Muscle layer of duodenum (tissue), 2 donors: ENCODE results near the gene DRD5.

Experiments
- H3K27ac ChIP-seq: one replicate; pipeline ENCODE4 v1.7.0; 2013; ENCODE audit warnings: mild to moderate bottlenecking, low read length
- H3K27me3 ChIP-seq: one replicate; pipeline ENCODE4 v1.7.0; 2013; ENCODE audit warnings: low read depth, mild to moderate bottlenecking, control low read depth, low read length
- H3K36me3 ChIP-seq, 2 donors: one replicate each; pipeline ENCODE4 v1.7.0; 2013; ENCODE audit warnings: low read length in 2 of 2, control low read depth in 1 of 2, mild to moderate bottlenecking in 1 of 2; ENCODE audit not compliant: insufficient read depth in 2 of 2, control insufficient read depth in 1 of 2
- H3K4me1 ChIP-seq, 2 donors: one replicate each; pipeline ENCODE4 v1.7.0; 2013; ENCODE audit warnings: low read length in 2 of 2, mild to moderate bottlenecking in 2 of 2, control low read depth in 1 of 2, moderate library complexity in 1 of 2; ENCODE audit not compliant: insufficient read depth in 2 of 2, control insufficient read depth in 1 of 2
- H3K4me3 ChIP-seq, 2 donors: one replicate each; pipeline ENCODE4 v1.7.0; 2013; ENCODE audit warnings: low read length in 2 of 2, low read depth in 1 of 2, mild to moderate bottlenecking in 1 of 2
- H3K9me3 ChIP-seq, 2 donors: one replicate each; pipeline ENCODE4 v1.7.0; 2013; ENCODE audit warnings: low read length in 2 of 2, control low read depth in 1 of 2, mild to moderate bottlenecking in 1 of 2; ENCODE audit not compliant: control insufficient read depth in 1 of 2
- donor health status: healthy.

The DRD5 gene

GRCh38 chr4:9820343-9820742, 38.9 kb downstream of the DRD5 start:
- H3K4me1 ChIP-seq, result no peaks in the 10 kb centered on the region
- H3K9me3 ChIP-seq, result no peaks in the 10 kb centered on the region
- H3K27me3 ChIP-seq, result no peaks in the 10 kb centered on the region
- no peak overlapping the region for H3K4me3 ChIP-seq
- no peak overlapping the region for H3K27ac ChIP-seq
- no peaks in the 10 kb centered on the region for H3K36me3 ChIP-seq

GRCh38 chr4:9825049-9825448, 43.6 kb downstream of the DRD5 start:
- H3K27ac ChIP-seq, result no peak overlapping the region
- H3K27me3 ChIP-seq, result no peaks in the 10 kb centered on the region
- no peak overlapping the region for H3K4me3 ChIP-seq

GRCh38 chr4:9826551-9826950, 45.1 kb downstream of the DRD5 start:
- H3K27ac ChIP-seq, result no peak overlapping the region
- no peak overlapping the region for H3K4me3 ChIP-seq
- H3K36me3 ChIP-seq, result no peaks in the 10 kb centered on the region
- no peaks in the 10 kb centered on the region for H3K9me3 ChIP-seq
- no peaks in the 10 kb centered on the region for H3K27me3 ChIP-seq
- no peaks in the 10 kb centered on the region for H3K4me1 ChIP-seq

More at GRCh38 chr4:9825049-9825448, 43.6 kb downstream of the DRD5 start:
- Histone ChIP-seq H3K4me1 (no peaks in the 10 kb centered on the region), H3K9me3 (no peaks in the 10 kb centered on the region), H3K36me3 (no peaks in the 10 kb centered on the region)

- Histone ChIP-seq H3K4me1 (no peaks in the 10 kb centered on the region), H3K36me3 (peaks cover 0 to 4% of the 10 kb centered on the region in 2 donors), H3K27me3 (no peaks in the 10 kb centered on the region), H3K27ac (no peak overlapping the region), H3K4me3 (no peak overlapping the region), H3K9me3 (no peaks in the 10 kb centered on the region)
Measured at GRCh38 chr4:9832640-9833039, 51.2 kb downstream of the DRD5 start.

- Histone ChIP-seq H3K27me3 (no peaks in the 10 kb centered on the region), H3K27ac (no peak overlapping the region), H3K4me1 (no peaks in the 10 kb centered on the region), H3K9me3 (no peaks in the 10 kb centered on the region), H3K4me3 (no peak overlapping the region), H3K36me3 (peaks cover 0 to 4% of the 10 kb centered on the region in 2 donors)
Measured at GRCh38 chr4:9833421-9833820, 52.0 kb downstream of the DRD5 start.
